HG02642 (cell line): ENCODE data around the gene TBC1D26.
A peak's percentile ranks its signal among the peaks of the same experiment; 100 is the strongest.
"Not testable (repeated sequence)": the region's sequence is repeated elsewhere in the genome, so short reads cannot be mapped to it uniquely, and the experiment has no call there.

Source experiments
- ATAC-seq: cut with Tn5 transposase; IDR thresholded peaks from one replicate; pipeline ENCODE4 v1.9.1; 2021; ENCODE audit warnings: mild to moderate bottlenecking; ENCODE audit not compliant: unreplicated experiment, poor library complexity

TBC1D26 gene

GRCh38 chr17:15731900-15732299, at the start of gene TBC1D26:
TSS of gene TBC1D26 (plus strand) at chr17:15732283. CDS start at chr17:15735349, 3,066 bp downstream.
- ATAC-seq = not testable (repeated sequence)

DNA sequence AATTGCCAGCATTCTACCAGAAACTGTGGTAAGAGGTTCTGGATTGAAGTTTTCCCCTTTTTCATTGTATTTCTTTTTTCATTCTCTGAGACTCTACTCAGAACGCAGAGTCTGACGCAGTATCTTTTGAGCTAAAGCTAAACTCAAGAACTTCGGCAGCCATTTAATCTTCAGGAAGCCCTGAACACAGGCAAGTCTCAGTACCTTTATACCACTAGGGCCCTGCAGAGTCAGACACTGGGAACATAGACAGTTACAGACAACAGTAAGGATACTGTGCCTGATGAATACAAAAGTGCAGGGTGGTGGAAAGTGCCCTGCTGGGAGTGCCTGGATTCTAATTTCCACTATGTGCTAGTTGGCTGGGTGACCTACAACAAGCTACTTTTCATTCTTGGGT, 48.9 kb upstream of the TBC1D26 start:
- ATAC-seq = not testable (repeated sequence)

DNA sequence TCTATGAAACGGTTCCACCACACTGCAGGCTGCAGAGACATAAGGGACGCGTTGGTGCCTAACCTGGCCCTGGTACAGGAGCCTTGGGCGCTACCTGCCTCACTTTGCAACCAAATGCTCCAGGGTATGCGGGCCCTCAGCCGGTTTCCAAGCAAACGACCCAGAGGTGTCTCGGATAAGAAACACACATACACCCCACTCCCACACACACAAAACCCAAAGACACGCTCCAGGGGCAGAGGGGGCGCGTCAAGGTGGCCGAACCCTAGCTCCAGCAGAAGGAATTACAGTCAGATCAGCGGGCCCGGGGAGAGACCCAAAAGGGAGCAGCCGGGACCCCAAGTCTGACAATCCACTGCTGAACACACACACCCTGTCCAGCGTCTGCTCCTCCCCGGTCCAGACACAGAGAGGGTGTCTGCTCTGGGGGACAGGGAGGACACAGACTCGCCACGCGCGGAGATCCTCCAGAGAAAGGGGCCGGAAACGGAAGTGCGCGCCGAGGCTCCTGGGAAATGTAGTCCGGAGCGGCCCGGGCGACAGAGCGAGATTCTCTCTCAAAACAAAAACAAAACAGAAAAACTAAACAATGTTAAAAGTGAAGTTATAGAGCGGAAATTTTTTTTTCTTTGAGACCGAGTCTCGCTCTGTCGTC, 48.1 kb upstream of the TBC1D26 start, which contains the start of gene TRIM16:
Gene TRIM16 (minus strand): TSS at position 488 of the 655 bp plus-strand sequence. CDS start 32,702 bp downstream, outside the sequence.
- ATAC-seq = peak; percentile 97

GRCh38 chr17:15687494-15687893, 44.6 kb upstream of the TBC1D26 start:
- ATAC-seq = not testable (repeated sequence)

DNA sequence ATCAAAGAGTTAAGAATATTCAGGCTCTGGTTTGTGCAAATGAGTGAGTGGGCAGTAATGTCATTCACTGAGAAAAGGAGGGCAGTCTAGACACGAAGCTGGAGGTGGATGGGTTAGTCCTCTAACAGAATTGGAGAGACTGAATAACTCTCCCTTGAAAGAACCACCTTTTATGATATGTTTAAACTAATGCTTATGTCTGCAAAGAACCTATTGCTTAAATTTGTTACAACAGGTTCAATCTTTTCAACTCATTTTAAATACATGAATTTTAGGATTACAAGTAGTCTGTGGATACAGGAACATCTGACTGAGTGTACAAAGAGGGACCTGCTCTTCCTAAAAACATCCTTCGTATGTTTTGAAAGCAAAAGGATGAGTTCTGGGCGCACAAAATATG, 33.1 kb upstream of the TBC1D26 start:
- not testable (repeated sequence) for ATAC-seq

GRCh38 chr17:15699413-15699924, 32.6 kb upstream of the TBC1D26 start, which contains the start of gene ZNF286A:
TSS of gene ZNF286A (plus strand) at chr17:15699752. CDS start at chr17:15700330, 578 bp downstream.
- peak; percentile 96 for ATAC-seq

DNA sequence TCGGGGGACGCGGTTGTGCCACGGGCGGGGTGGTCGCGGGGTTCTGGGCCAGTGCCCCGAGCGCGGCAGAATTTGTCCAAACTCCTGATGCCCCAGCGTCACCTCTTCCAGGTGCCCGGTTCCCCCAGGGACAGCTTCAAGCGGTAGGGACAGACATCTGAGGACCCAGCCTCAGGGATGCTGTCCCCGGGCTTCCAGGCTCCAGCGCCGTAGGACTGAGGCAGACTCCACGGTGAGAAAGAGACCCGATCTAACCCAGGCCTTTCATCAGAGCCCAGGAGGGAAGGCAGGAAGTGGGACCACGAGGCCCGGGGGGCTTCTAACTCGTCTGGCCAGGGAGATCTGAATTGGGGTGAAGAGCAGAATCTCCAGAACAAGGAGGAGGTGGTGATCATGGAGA, 32.1 kb upstream of the TBC1D26 start:
- ATAC-seq = peak; percentile 3

- ATAC-seq = not testable (repeated sequence)
Measured at GRCh38 chr17:15704239-15704638, 27.8 kb upstream of the TBC1D26 start.

DNA sequence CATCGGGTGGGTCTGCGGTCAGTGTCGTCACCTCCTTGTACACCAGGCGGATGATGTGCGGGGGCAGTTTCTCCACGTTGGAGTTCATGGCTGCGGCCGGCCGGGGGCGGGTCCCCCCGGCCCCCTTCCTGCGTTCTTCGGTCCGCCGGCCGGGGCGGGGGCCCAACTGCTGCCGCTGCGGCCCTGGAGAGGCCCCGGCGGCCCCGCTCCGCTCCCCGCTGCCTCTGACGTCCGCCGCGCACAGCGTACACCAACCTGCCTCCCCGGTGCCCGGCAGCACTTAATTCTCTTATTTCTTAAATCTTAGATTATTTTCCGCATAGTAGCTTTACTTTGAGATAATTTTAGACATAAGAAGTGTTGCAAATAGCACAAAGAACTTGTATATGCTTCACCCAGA, 27.3 kb upstream of the TBC1D26 start:
- not testable (repeated sequence) for ATAC-seq

GRCh38 chr17:15708879-15709278, 23.2 kb upstream of the TBC1D26 start:
- ATAC-seq = not testable (repeated sequence)

GRCh38 chr17:15716601-15717563, 15.2 kb upstream of the TBC1D26 start:
- ATAC-seq = not testable (repeated sequence)

DNA sequence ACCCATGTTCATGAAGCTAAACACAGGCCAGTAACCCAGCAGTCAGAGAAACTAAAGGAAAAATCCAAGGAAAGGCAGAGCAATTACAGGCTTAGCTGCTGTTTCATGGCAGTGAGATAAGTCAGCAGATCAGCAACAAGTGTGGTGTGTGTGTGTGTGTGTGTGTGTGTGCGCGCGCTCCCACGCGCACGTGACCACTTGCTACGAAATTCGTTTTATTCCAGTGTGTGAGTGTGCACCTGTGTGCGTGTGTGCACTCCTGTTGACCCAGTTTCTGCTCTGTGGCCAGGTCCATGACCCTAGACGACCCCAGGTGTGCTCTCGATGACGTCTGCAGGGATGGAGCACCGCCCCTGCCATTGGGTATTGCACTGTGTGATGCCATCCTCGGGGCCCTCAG, 1.5 kb upstream of the TBC1D26 start:
- ATAC-seq = not testable (repeated sequence)

DNA sequence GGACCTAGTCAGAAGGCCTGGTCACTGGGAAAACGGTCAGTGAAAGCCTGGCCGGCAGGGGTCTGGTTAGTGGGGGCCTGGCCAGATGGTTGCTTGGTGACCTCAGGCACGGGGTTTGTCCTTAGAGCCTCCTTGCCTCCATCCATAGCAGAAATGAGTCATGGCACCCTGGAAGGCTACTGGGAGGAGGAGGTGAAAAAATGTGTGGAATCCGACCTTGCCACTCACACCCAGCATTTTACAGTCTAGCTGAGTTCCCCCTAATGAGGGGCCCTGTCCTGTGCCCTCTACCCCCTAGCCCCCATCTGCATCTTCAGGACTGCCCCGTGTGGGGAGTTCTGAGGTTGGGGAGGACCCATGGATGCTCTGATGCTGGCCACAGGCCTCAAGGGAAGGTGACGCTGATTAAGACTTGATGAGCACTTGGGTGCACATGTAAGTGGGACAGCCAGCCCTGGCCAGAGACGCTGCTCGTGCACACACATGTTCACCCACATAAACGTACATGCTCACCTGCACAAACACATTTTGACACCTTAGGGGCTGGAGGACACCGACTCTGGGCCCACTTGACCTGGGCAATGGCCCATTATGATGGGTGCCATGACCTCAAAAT, 1.2 kb downstream of the TBC1D26 start:
- ATAC-seq = not testable (repeated sequence)

- ATAC-seq = not testable (repeated sequence)
Measured at GRCh38 chr17:15736578-15736977, 4.5 kb downstream of the TBC1D26 start.

- no peak for ATAC-seq
Measured at GRCh38 chr17:15738066-15738465, 6.0 kb downstream of the TBC1D26 start.

GRCh38 chr17:15739259-15739658, 7.2 kb downstream of the TBC1D26 start:
- ATAC-seq = not testable (repeated sequence)

- not testable (repeated sequence) for ATAC-seq
Measured at GRCh38 chr17:15740041-15740440, 8.0 kb downstream of the TBC1D26 start.

GRCh38 chr17:15740570-15741120, 8.6 kb downstream of the TBC1D26 start:
- no peak for ATAC-seq

- no peak for ATAC-seq
Measured at GRCh38 chr17:15741624-15742023, 9.5 kb downstream of the TBC1D26 start.
